Measurements from ENCODE around the gene EPHA5. TPM values are rescaled to one million over a fixed set of nuclear protein-coding genes. Genes with fewer than 3 reads are reported as not detected.

The EPHA5 gene
- total RNA-seq, 1 experiment from 2014 or later: not detected

GRCh38 chr4:65651031-65651430 is 19.3 kb downstream of the EPHA5 start:
- no peaks in the 10 kb centered on the region for H3K27me3 ChIP-seq (ENCODE audit: insufficient read depth, low read length)
- TF ChIP-seq ZFX (IDR thresholded peaks at IDR 0.05) (no peak), JUND (IDR thresholded peaks at IDR 0.05) (no peak), EZH2 (IDR thresholded peaks at IDR 0.05) (no peak), ZNF274 (IDR thresholded peaks at IDR 0.05; ENCODE audit: low read depth, low read length) (no peak), ATF3 (IDR thresholded peaks at IDR 0.05) (no peak), CBX3 (IDR thresholded peaks at IDR 0.05; ENCODE audit: low read depth) (no peak), ZBTB33 (IDR thresholded peaks at IDR 0.05; ENCODE audit: extremely low read depth, insufficient replicate concordance, low read length) (no peak), REST (IDR thresholded peaks at IDR 0.05; ENCODE audit: low read depth) (no peak), ELF1 (IDR thresholded peaks at IDR 0.05; ENCODE audit: borderline replicate concordance, low read depth) (no peak), SRF (IDR thresholded peaks at IDR 0.05; ENCODE audit: low read depth) (no peak), YY1 (IDR thresholded peaks at IDR 0.05; ENCODE audit: extremely low read depth, insufficient replicate concordance, low read depth, low read length) (no peak), EZH2phosphoT487 (IDR thresholded peaks at IDR 0.05; ENCODE audit: borderline replicate concordance) (no peak), POLR2AphosphoS5 (IDR thresholded peaks at IDR 0.05; ENCODE audit: low read depth, low read length) (no peak), CEBPB (IDR thresholded peaks at IDR 0.05; ENCODE audit: low read depth) (no peak), SIN3A (IDR thresholded peaks at IDR 0.05; ENCODE audit: low read depth) (no peak), CTCF (IDR thresholded peaks at IDR 0.05 in 2 of 3, conservative IDR thresholded peaks at IDR 0.05 in 1 of 3; ENCODE audit: borderline replicate concordance in 1 of 3, insufficient read depth in 1 of 3, low read depth in 2 of 3, low read length in 2 of 3) (no peak), POLR2A (IDR thresholded peaks at IDR 0.05; ENCODE audit: borderline replicate concordance, extremely low read depth, insufficient read depth, insufficient read length) (no peak), RAD21 (IDR thresholded peaks at IDR 0.05; ENCODE audit: low read depth) (no peak)
- DNase-seq (ENCODE audit: low read depth, low spot score) (no peak), ATAC-seq (no peak)
- H3K4me3 ChIP-seq (replicated peaks in 1 of 2; ENCODE audit: low read depth in 1 of 2, low read length in 2 of 2): no peak overlapping the region
- H4K20me1 ChIP-seq (ENCODE audit: insufficient read depth): no peaks in the 10 kb centered on the region
- no peak overlapping the region for H3K4me2 ChIP-seq (ENCODE audit: low read length)
- no peak overlapping the region for H3K9ac ChIP-seq (ENCODE audit: low read length)
- no peak overlapping the region for H3K27ac ChIP-seq (ENCODE audit: low read depth, low read length)
- H3K79me2 ChIP-seq (ENCODE audit: insufficient read depth, low read length): no peaks in the 10 kb centered on the region
- H3K9me3 ChIP-seq (ENCODE audit: control insufficient read depth in 1 of 2, insufficient read depth in 1 of 2, low read depth in 1 of 2, low read length in 2 of 2): peaks cover 11 to 13% of the 10 kb centered on the region in 2 experiments; a peak in 2 of 4 replicates
- ChIA-PET RAD21 (ENCODE audit: low non-redundant PET in 1 of 2, low total read pairs in 2 of 2, uncharacterized antibody in 2 of 2, unreplicated experiment in 2 of 2) (no interaction called here), CTCF (no interaction called here), POLR2A (no interaction called here)
- BruUV-seq (replicated peaks): no TSS peak
- H2AFZ ChIP-seq (ENCODE audit: low read depth, low read length, poor library complexity, severe bottlenecking): no peak overlapping the region
- H3K4me1 ChIP-seq (ENCODE audit: control insufficient read depth in 1 of 2, insufficient read depth in 2 of 2, low read length in 2 of 2): no peaks in the 10 kb centered on the region
- no peaks in the 10 kb centered on the region for H3K9me2 ChIP-seq (ENCODE audit: insufficient read depth)
- intact Hi-C loops (cut with micrococcal nuclease): no loop called here
- H3K36me3 ChIP-seq (ENCODE audit: control insufficient read depth in 1 of 2, insufficient read depth in 2 of 2, low read length in 2 of 2): no peaks in the 10 kb centered on the region

All from HCT116 (cell line).